GM18507 (cell line): ENCODE measurements around the gene TRIM46.
"Not testable (repeated sequence)": the region's sequence is repeated elsewhere in the genome, so short reads cannot be mapped to it uniquely, and the experiment has no call there.

Experiments
- DNase-seq: peaks from one replicate; pipeline ENCODE4 v3.0.0; 2011; ENCODE audit warnings: low read depth; ENCODE audit not compliant: insufficient read length; ENCODE audit errors: extremely low spot score
- FAIRE-seq: peaks from 2 replicates; lab custom pipeline; 2011; peaks lifted over from hg19 to GRCh38; lab: Jason Lieb, UNC

The TRIM46 gene

GRCh38 chr1:155184351-155184811 is 10.7 kb downstream of the TRIM46 start:
- DNase-seq (no peak), FAIRE-seq (no peak)

- DNase-seq (peak; percentile 73), FAIRE-seq (peak; percentile 92)
Observed at GRCh38 chr1:155184835-155185782, 11.5 kb downstream of the TRIM46 start.

- DNase-seq (no peak), FAIRE-seq (no peak)
Observed at GRCh38 chr1:155185783-155186066, 12.1 kb downstream of the TRIM46 start.

GRCh38 chr1:155186067-155186793 is 12.6 kb downstream of the TRIM46 start:
- no peak for FAIRE-seq
- DNase-seq, result no peak

- no peak for FAIRE-seq
- DNase-seq, result no peak
Observed at GRCh38 chr1:155186794-155187455, 13.3 kb downstream of the TRIM46 start.

- no peak for FAIRE-seq
- no peak for DNase-seq
Observed at GRCh38 chr1:155187456-155187891, 13.8 kb downstream of the TRIM46 start.

- DNase-seq, result no peak
- FAIRE-seq, result no peak
Observed at GRCh38 chr1:155188268-155188667, 14.6 kb downstream of the TRIM46 start.

GRCh38 chr1:155189926-155190325 is 16.3 kb downstream of the TRIM46 start:
- DNase-seq, FAIRE-seq: not testable (repeated sequence)

- FAIRE-seq, result no peak
Observed at GRCh38 chr1:155191904-155192303, 18.3 kb downstream of the TRIM46 start.

GRCh38 chr1:155192346-155193274 is 19.0 kb downstream of the TRIM46 start:
- FAIRE-seq (no peak), DNase-seq (no peak)

More at GRCh38 chr1:155191904-155192303, 18.3 kb downstream of the TRIM46 start:
- no peak for DNase-seq

- DNase-seq (peak; percentile 69), FAIRE-seq (peak; percentile 81)
Observed at GRCh38 chr1:155193275-155193990, 19.8 kb downstream of the TRIM46 start.

- not testable (repeated sequence) for FAIRE-seq
Observed at GRCh38 chr1:155193991-155194240, 20.3 kb downstream of the TRIM46 start.

GRCh38 chr1:155195201-155196102 is 21.8 kb downstream of the TRIM46 start:
- no peak for DNase-seq
- FAIRE-seq, result no peak

More at GRCh38 chr1:155193991-155194240, 20.3 kb downstream of the TRIM46 start:
- DNase-seq, result not testable (repeated sequence)

GRCh38 chr1:155196103-155196892 is 22.6 kb downstream of the TRIM46 start:
- no peak for FAIRE-seq
- DNase-seq, result no peak

GRCh38 chr1:155196893-155197638 is 23.4 kb downstream of the TRIM46 start:
- DNase-seq, result no peak
- FAIRE-seq, result no peak

GRCh38 chr1:155197901-155198546 is 24.4 kb downstream of the TRIM46 start:
- no peak for FAIRE-seq
- no peak for DNase-seq
